Neural cell (in vitro differentiated cells): Measurements from ENCODE around the gene FGD3. TPM values are rescaled to one million over a fixed set of nuclear protein-coding genes. Genes with fewer than 3 reads are reported as not detected.

Source experiments
- H2AFZ ChIP-seq: fragments of 200-600, 300-800 bp; sonication (generic), shearing (Covaris generic); 2 replicates; pipeline ENCODE4 v1.6.0; 2014; ENCODE audit warnings: low read depth, mild to moderate bottlenecking, antibody characterized with exemption, low read length, moderate library complexity
- H3F3A ChIP-seq: fragments of 200-600 bp; shearing (Covaris generic); 2 replicates; pipeline ENCODE4 v1.6.1; 2016; ENCODE audit warnings: mild to moderate bottlenecking, moderate library complexity, mixed read lengths, antibody characterized with exemption, low read length; ENCODE audit not compliant: insufficient read depth, poor library complexity, severe bottlenecking
- H3K27ac ChIP-seq: fragments of 200-600, 300-800 bp; sonication (generic), shearing (Covaris generic); 2 replicates; pipeline ENCODE4 v1.5.1; 2014; ENCODE audit warnings: mild to moderate bottlenecking, low read length, moderate library complexity
- H3K27me3 ChIP-seq: fragments of 300-800, 200-600 bp; sonication (generic), shearing (Covaris generic); 2 replicates; pipeline ENCODE4 v1.6.0; 2014; ENCODE audit warnings: mild to moderate bottlenecking, low read depth, low read length, moderate library complexity; ENCODE audit not compliant: insufficient read depth
- H3K36me3 ChIP-seq: fragments of 300-800, 200-600 bp; sonication (generic), shearing (Covaris generic); 2 replicates; pipeline ENCODE4 v1.5.1; 2014; ENCODE audit warnings: mild to moderate bottlenecking, antibody characterized with exemption, low read length, moderate library complexity; ENCODE audit not compliant: insufficient read depth
- H3K4me2 ChIP-seq: fragments of 300-800, 200-600 bp; sonication (generic), shearing (Covaris generic); 2 replicates; pipeline ENCODE4 v1.6.0; 2014; ENCODE audit warnings: mild to moderate bottlenecking, low read length
- H3K4me3 ChIP-seq: fragments of 300-800, 200-600 bp; sonication (generic), shearing (Covaris generic); 2 replicates; pipeline ENCODE4 v1.5.1; 2014; ENCODE audit warnings: mild to moderate bottlenecking, low read length, moderate library complexity
- H3K79me2 ChIP-seq: fragments of 200-600 bp; shearing (Covaris generic); replicated peaks from 2 replicates; pipeline ENCODE4 v1.6.0; 2014; ENCODE audit warnings: mild to moderate bottlenecking, low read length, moderate library complexity; ENCODE audit not compliant: insufficient read depth
- H3K9ac ChIP-seq: fragments of 300-800, 200-600 bp; sonication (generic), shearing (Covaris generic); 2 replicates; pipeline ENCODE4 v1.6.1; 2016; ENCODE audit warnings: mild to moderate bottlenecking, low read length, mixed read lengths
- H3K9me2 ChIP-seq: fragments of 200-600 bp; shearing (Covaris generic); 2 replicates; pipeline ENCODE4 v1.6.1; 2016; ENCODE audit warnings: mild to moderate bottlenecking, low read length, mixed read lengths; ENCODE audit not compliant: insufficient read depth
- H3K9me3 ChIP-seq: fragments of 200-600, 300-800 bp; sonication (generic), shearing (Covaris generic); 2 replicates; pipeline ENCODE4 v1.6.1; 2016; ENCODE audit warnings: mild to moderate bottlenecking, mixed run types, low read length, moderate library complexity, mixed read lengths
- H4K20me1 ChIP-seq: fragments of 200-600 bp; shearing (Covaris generic); 2 replicates; pipeline ENCODE4 v1.6.1; 2016; ENCODE audit warnings: mild to moderate bottlenecking, mixed run types; ENCODE audit not compliant: insufficient read depth
- CTCF ChIP-seq: fragments of 450-650 bp; IDR thresholded peaks from 2 replicates; pipeline ENCODE4 v1.5.1; 2014; ENCODE audit warnings: antibody characterized with exemption, mild to moderate bottlenecking, moderate library complexity; ENCODE audit not compliant: poor library complexity, severe bottlenecking
- EP300 ChIP-seq: fragments of 450-650 bp; conservative IDR thresholded peaks from 2 replicates; pipeline ENCODE4 v1.6.1; 2014; ENCODE audit warnings: antibody characterized with exemption, mild to moderate bottlenecking, moderate library complexity; ENCODE audit not compliant: poor library complexity, severe bottlenecking
- EZH2 ChIP-seq: fragments of 200-600, 300-800 bp; shearing (Covaris generic), sonication (generic); IDR thresholded peaks from 2 replicates; pipeline ENCODE4 v1.6.1; 2014; ENCODE audit warnings: antibody characterized with exemption, low read length, borderline replicate concordance, mild to moderate bottlenecking; ENCODE audit not compliant: insufficient read depth, poor library complexity, severe bottlenecking
- MXI1 ChIP-seq: fragments of 450-650 bp; conservative IDR thresholded peaks from 2 replicates; pipeline ENCODE4 v1.6.1; 2014; ENCODE audit warnings: antibody characterized with exemption, mild to moderate bottlenecking; ENCODE audit not compliant: poor library complexity, severe bottlenecking
- POLR2AphosphoS5 ChIP-seq: IDR thresholded peaks from 2 replicates; pipeline ENCODE4 v1.6.1; 2012
- RAD21 ChIP-seq: fragments of 450-650 bp; conservative IDR thresholded peaks from 2 replicates; pipeline ENCODE4 v1.6.1; 2014; ENCODE audit warnings: antibody characterized with exemption, mild to moderate bottlenecking, moderate library complexity
- REST ChIP-seq: IDR thresholded peaks from 2 replicates; pipeline ENCODE4 v1.6.1; 2012; ENCODE audit warnings: borderline replicate concordance
- SMC3 ChIP-seq: fragments of 450-650 bp; conservative IDR thresholded peaks from 2 replicates; pipeline ENCODE4 v1.6.1; 2014; ENCODE audit warnings: antibody characterized with exemption, mild to moderate bottlenecking, moderate library complexity; ENCODE audit not compliant: poor library complexity
- TAF1 ChIP-seq: IDR thresholded peaks from 2 replicates; pipeline ENCODE4 v1.6.1; 2012; ENCODE audit warnings: low read depth
- polyA plus RNA-seq: library from polyadenylated mRNA; depleted of rRNA; stranded (reverse); fragments of >200 nt; gene quantifications from 2 replicates; pipeline ENCODE4 v1.2.3, GENCODE V29; 2014

The FGD3 gene
- polyA plus RNA-seq, 1 donor from 2014 or later: 8.3 TPM

GRCh38 chr9:93020151-93020550 lies 72.8 kb downstream of the FGD3 start:
- Histone ChIP-seq H3K4me3 (no peak overlapping the region), H3K4me2 (no peak overlapping the region), H3K79me2 (no peaks in the 10 kb centered on the region), H3F3A (no peaks in the 10 kb centered on the region), H3K27ac (no peak overlapping the region), H2AFZ (no peak overlapping the region), H3K9me3 (no peaks in the 10 kb centered on the region), H3K9ac (no peak overlapping the region), H4K20me1 (no peaks in the 10 kb centered on the region), H3K27me3 (no peaks in the 10 kb centered on the region), H3K36me3 (no peaks in the 10 kb centered on the region), H3K9me2 (no peaks in the 10 kb centered on the region)
- TF ChIP-seq CTCF (no peak), EZH2 (no peak)

DNA sequence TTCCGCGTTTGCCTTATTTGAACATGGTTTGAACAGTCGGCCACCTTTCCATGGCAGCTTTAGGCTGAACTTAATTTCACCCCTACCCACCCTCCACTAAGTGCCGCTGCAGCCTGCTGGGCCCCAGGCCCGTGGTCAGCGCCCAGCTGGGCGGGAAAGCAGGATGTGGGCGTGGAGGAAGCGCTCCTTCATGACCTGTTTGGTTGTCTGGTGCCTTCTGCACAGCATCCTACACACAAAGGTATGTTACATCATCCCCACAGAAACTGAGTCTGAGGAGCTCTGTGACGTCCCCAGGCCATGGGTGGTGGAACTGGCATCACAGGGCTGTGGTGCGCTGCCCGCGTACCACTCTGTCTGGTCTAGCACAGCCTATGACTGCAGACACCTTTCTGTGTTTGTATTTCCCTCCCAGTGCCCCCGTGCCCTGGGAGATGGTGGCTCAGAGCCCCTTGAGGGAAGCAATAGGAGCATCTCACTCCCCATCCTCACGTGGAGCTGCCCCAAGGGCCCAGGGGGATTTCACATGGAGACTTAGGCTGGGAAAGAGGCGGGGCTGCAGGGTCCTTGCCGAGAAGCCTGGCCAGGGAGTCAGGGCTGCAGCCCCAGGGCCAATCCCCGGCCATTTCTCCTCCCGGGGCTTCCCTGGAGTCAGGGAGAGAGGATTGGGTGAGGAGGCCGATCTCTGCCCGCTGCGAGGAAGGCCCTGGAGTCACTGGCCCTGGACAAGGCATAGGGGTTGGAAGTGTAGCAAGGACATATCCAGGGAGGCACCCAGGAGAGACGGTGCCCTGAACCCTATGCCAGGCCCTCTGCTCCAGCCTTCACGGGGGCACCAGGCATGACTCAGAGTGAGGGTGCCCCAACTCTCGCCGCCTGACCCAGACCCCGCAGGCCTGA lies 73.7 kb downstream of the FGD3 start:
- H3K27ac ChIP-seq: no peak overlapping the region
- H3K27me3 ChIP-seq: no peaks in the 10 kb centered on the region
- H3K9ac ChIP-seq: no peak overlapping the region
- no peaks in the 10 kb centered on the region for H3K9me3 ChIP-seq
- no peak for TF ChIP-seq MXI1
- no peak for TF ChIP-seq RAD21
- TF ChIP-seq EZH2: no peak
- no peak for TF ChIP-seq POLR2AphosphoS5
- no peak for TF ChIP-seq EP300
- no peak for TF ChIP-seq TAF1
- no peak for TF ChIP-seq CTCF
- TF ChIP-seq SMC3: no peak
- no peak for TF ChIP-seq REST
- H4K20me1 ChIP-seq: no peaks in the 10 kb centered on the region
- no peak overlapping the region for H3K4me3 ChIP-seq
- no peaks in the 10 kb centered on the region for H3K79me2 ChIP-seq
- no peak overlapping the region for H2AFZ ChIP-seq
- no peak overlapping the region for H3K4me2 ChIP-seq
- H3K9me2 ChIP-seq: no peaks in the 10 kb centered on the region
- H3F3A ChIP-seq: no peaks in the 10 kb centered on the region
- H3K36me3 ChIP-seq: no peaks in the 10 kb centered on the region
